H1 (cell line): ENCODE measurements around the gene NOLC1. TPM values are rescaled to one million over a fixed set of nuclear protein-coding genes. Genes with fewer than 3 reads are reported as not detected.

Experiments
- CTCF ChIA-PET: fragments of 300-600 bp; sonication (Branson Sonifier 250); formaldehyde crosslinking; loops from one replicate; lab custom pipeline; 2021; ENCODE audit not compliant: partially characterized antibody; lab: Charles Lee
- POLR2A ChIA-PET: fragments of 300-600 bp; sonication (Branson Sonifier 250); formaldehyde crosslinking; loops from one replicate; lab custom pipeline; 2021; ENCODE audit warnings: inconsistent platforms; ENCODE audit not compliant: partially characterized antibody; lab: Charles Lee
- DNase-seq, 2 experiments: peaks; one replicate each; pipeline versions ENCODE4 v3.0.0 to v3.0.0-alpha.2; 2010 to 2022; ENCODE audit warnings: low spot score in 2 of 2, low read depth in 1 of 2, mixed read lengths in 1 of 2
- FAIRE-seq: peaks from 2 replicates; lab custom pipeline; 2011; peaks lifted over from hg19 to GRCh38; lab: Jason Lieb, UNC
- H2AFZ ChIP-seq: 2 replicates; pipeline ENCODE4 v1.8.1; 2012; ENCODE audit warnings: low read length, inconsistent platforms
- H2AK5ac ChIP-seq: 2 replicates; pipeline ENCODE4 v1.6.1; 2013; ENCODE audit warnings: low read depth, low read length
- H2BK120ac ChIP-seq: replicated peaks from 2 replicates; pipeline ENCODE3; 2013; ENCODE audit warnings: low read depth, low read length, inconsistent platforms
- H2BK12ac ChIP-seq: 2 replicates; pipeline ENCODE4 v1.6.1; 2013; ENCODE audit warnings: low read depth, low read length
- H2BK15ac ChIP-seq: 2 replicates; pipeline ENCODE4 v1.6.1; 2013; ENCODE audit warnings: low read length
- H2BK20ac ChIP-seq: 2 replicates; pipeline ENCODE4 v1.6.1; 2013; ENCODE audit warnings: low read length
- H2BK5ac ChIP-seq: 2 replicates; pipeline ENCODE4 v1.6.1; 2013; ENCODE audit warnings: low read depth, low read length
- H3K14ac ChIP-seq: 2 replicates; pipeline ENCODE4 v1.6.1; 2013; ENCODE audit warnings: inconsistent platforms; ENCODE audit not compliant: insufficient read length
- H3K18ac ChIP-seq: 2 replicates; pipeline ENCODE4 v1.6.1; 2013; ENCODE audit warnings: low read length; ENCODE audit errors: extremely low read depth
- H3K23ac ChIP-seq: 2 replicates; pipeline ENCODE4 v1.6.1; 2013; ENCODE audit warnings: inconsistent platforms; ENCODE audit not compliant: insufficient read length
- H3K23me2 ChIP-seq: 2 replicates; pipeline ENCODE4 v1.6.1; 2013; ENCODE audit warnings: low read depth, low read length
- H3K27ac ChIP-seq: 2 replicates; pipeline ENCODE4 v1.6.1; 2011; ENCODE audit warnings: low read depth, low read length, inconsistent platforms
- H3K27me3 ChIP-seq, 4 experiments: replicated peaks in 1 of 4; 1 replicate in 1 of 4; 2 replicates in 3 of 4; pipeline versions ENCODE4 v1.6.1 to v1.8.1; 2011 to 2013; ENCODE audit warnings: low read length in 3 of 4, mild to moderate bottlenecking in 3 of 4, inconsistent platforms in 2 of 4, mixed read lengths in 2 of 4, moderate library complexity in 1 of 4; ENCODE audit not compliant: control insufficient read depth in 3 of 4, insufficient read depth in 3 of 4; ENCODE audit errors: extremely low read depth in 1 of 4
- H3K36me3 ChIP-seq, 4 experiments: 2 replicates each; pipeline versions ENCODE4 v1.6.1 to v1.8.1; 2011 to 2013; ENCODE audit warnings: mild to moderate bottlenecking in 4 of 4, low read length in 3 of 4, moderate library complexity in 2 of 4, control low read depth in 1 of 4, inconsistent platforms in 1 of 4; ENCODE audit not compliant: insufficient read depth in 4 of 4, control insufficient read depth in 2 of 4
- H3K4ac ChIP-seq: replicated peaks from 2 replicates; pipeline ENCODE3; 2013; ENCODE audit warnings: low read length, low read depth, mixed read lengths, inconsistent platforms; ENCODE audit not compliant: insufficient read length
- H3K4me1 ChIP-seq, 4 experiments: replicated peaks in 1 of 4; 1 replicate in 1 of 4; 2 replicates in 3 of 4; pipeline versions ENCODE4 v1.6.1 to v1.8.1; 2011 to 2013; ENCODE audit warnings: low read length in 3 of 4, inconsistent platforms in 2 of 4, mixed read lengths in 1 of 4; ENCODE audit not compliant: insufficient read depth in 4 of 4, control insufficient read depth in 3 of 4
- H3K4me2 ChIP-seq, 2 experiments: 2 replicates each; pipeline versions ENCODE4 v1.6.1 to v1.8.1; 2011 to 2013; ENCODE audit warnings: low read depth in 2 of 2, low read length in 2 of 2, control low read depth in 1 of 2, inconsistent platforms in 1 of 2, mild to moderate bottlenecking in 1 of 2; ENCODE audit not compliant: insufficient read depth in 1 of 2
- H3K4me3 ChIP-seq, 4 experiments: fragments of 200-600, 300-600 bp in 1 of 4; sonication (generic), shearing (Covaris generic), sonication (Bioruptor Twin) in 1 of 4; 2 replicates each; pipeline versions ENCODE4 v1.5.1 to v1.8.1; 2011 to 2016; ENCODE audit warnings: low read length in 4 of 4, low read depth in 3 of 4, control low read depth in 2 of 4, inconsistent platforms in 2 of 4, mild to moderate bottlenecking in 2 of 4, mixed read lengths in 1 of 4, moderate library complexity in 1 of 4; ENCODE audit not compliant: insufficient read depth in 2 of 4; ENCODE audit errors: extremely low read depth in 1 of 4
- H3K56ac ChIP-seq: replicated peaks from 2 replicates; pipeline ENCODE3; 2013; ENCODE audit warnings: low read depth, mild to moderate bottlenecking, mixed read lengths, low read length, inconsistent platforms; ENCODE audit not compliant: insufficient read length
- H3K79me1 ChIP-seq: 2 replicates; pipeline ENCODE4 v1.6.1; 2013; ENCODE audit warnings: low read depth, low read length, control low read depth
- H3K79me2 ChIP-seq, 2 experiments: 2 replicates each; pipeline versions ENCODE4 v1.6.1 to v1.8.1; 2012 to 2013; ENCODE audit warnings: low read length in 2 of 2, mild to moderate bottlenecking in 2 of 2, inconsistent platforms in 1 of 2; ENCODE audit not compliant: insufficient read depth in 2 of 2, control insufficient read depth in 1 of 2
- H3K9ac ChIP-seq, 4 experiments: replicated peaks in 1 of 4; 1 replicate in 1 of 4; 2 replicates in 3 of 4; pipeline versions ENCODE4 v1.6.1 to v1.8.1; 2011 to 2013; ENCODE audit warnings: low read depth in 3 of 4, low read length in 3 of 4, control low read depth in 2 of 4, mild to moderate bottlenecking in 2 of 4, moderate library complexity in 2 of 4, inconsistent platforms in 1 of 4; ENCODE audit errors: extremely low read depth in 1 of 4
- H3K9me3 ChIP-seq, 2 experiments: 2 replicates each; pipeline versions ENCODE4 v1.6.1 to v1.8.1; 2012 to 2013; ENCODE audit warnings: mild to moderate bottlenecking in 2 of 2, moderate library complexity in 2 of 2, control low read depth in 1 of 2, inconsistent platforms in 1 of 2, low read depth in 1 of 2, low read length in 1 of 2, mixed read lengths in 1 of 2; ENCODE audit not compliant: insufficient read depth in 2 of 2
- H4K20me1 ChIP-seq, 2 experiments: replicated peaks in 1 of 2; 2 replicates each; pipeline versions ENCODE3 to v1.8.1; 2011 to 2013; ENCODE audit warnings: inconsistent platforms in 2 of 2, low read length in 2 of 2, mild to moderate bottlenecking in 1 of 2; ENCODE audit not compliant: insufficient read depth in 2 of 2, control insufficient read depth in 1 of 2
- H4K5ac ChIP-seq: 2 replicates; pipeline ENCODE4 v1.6.1; 2013; ENCODE audit warnings: low read length, low read depth, mixed read lengths, inconsistent platforms; ENCODE audit not compliant: insufficient read length
- H4K8ac ChIP-seq: 2 replicates; pipeline ENCODE4 v1.8.0; 2013; ENCODE audit warnings: mild to moderate bottlenecking, moderate library complexity, low read length, inconsistent platforms; ENCODE audit not compliant: insufficient read depth; ENCODE audit errors: extremely low read depth
- H4K91ac ChIP-seq: replicated peaks from 2 replicates; pipeline ENCODE3; 2013; ENCODE audit warnings: low read length, mixed read lengths, inconsistent platforms; ENCODE audit not compliant: insufficient read length
- EP300 ChIP-seq, 2 experiments: IDR thresholded peaks; 1 replicate in 1 of 2; 2 replicates in 1 of 2; pipeline ENCODE4 v1.6.1; 2011 to 2012; ENCODE audit warnings: low read depth in 2 of 2, low read length in 2 of 2, mild to moderate bottlenecking in 2 of 2, borderline replicate concordance in 1 of 2, inconsistent platforms in 1 of 2, moderate library complexity in 1 of 2
- NRF1 ChIP-seq: IDR thresholded peaks from 2 replicates; pipeline ENCODE4 v1.6.1; 2011; ENCODE audit warnings: mild to moderate bottlenecking, low read depth, low read length, improper control_type of control experiment
- POLR2A ChIP-seq, 2 experiments: IDR thresholded peaks; 1 replicate in 1 of 2; 2 replicates in 1 of 2; pipeline ENCODE4 v1.6.1; 2011; ENCODE audit warnings: low read depth in 2 of 2, low read length in 2 of 2, mild to moderate bottlenecking in 2 of 2; ENCODE audit errors: control extremely low read depth in 1 of 2
- SAP30 ChIP-seq: fragments of 300-600 bp; sonication (generic); IDR thresholded peaks from 2 replicates; pipeline ENCODE4 v1.7.1; 2012; ENCODE audit warnings: low read length, moderate library complexity, mild to moderate bottlenecking, inconsistent platforms; ENCODE audit not compliant: insufficient read depth, insufficient replicate concordance
- SP1 ChIP-seq: IDR thresholded peaks from 2 replicates; pipeline ENCODE4 v1.6.1; 2011; ENCODE audit warnings: low read depth, low read length
- SUZ12 ChIP-seq: fragments of 200-600 bp; sonication (generic); IDR thresholded peaks from 2 replicates; pipeline ENCODE4 v1.6.1; 2012; ENCODE audit warnings: mild to moderate bottlenecking, inconsistent platforms, low read length, moderate library complexity, mixed read lengths
- TBP ChIP-seq: IDR thresholded peaks from 2 replicates; pipeline ENCODE4 v1.6.1; 2011; ENCODE audit warnings: low read depth, low read length, improper control_type of control experiment
- WGBS, 2 experiments: shearing (Covaris generic) in 1 of 2; methylation state at CpG; one replicate each; pipeline versions ENCODE4 v1.1.6 to v1.1.7; 2013 to 2015; ENCODE audit warnings: low lambda C conversion rate in 2 of 2, mixed read lengths in 2 of 2, inconsistent platforms in 1 of 2, low coverage in 1 of 2, missing lambda C conversion rate in 1 of 2; ENCODE audit not compliant: insufficient replicate concordance in 2 of 2, insufficient coverage in 1 of 2, insufficient read length in 1 of 2; ENCODE audit errors: extremely low coverage in 1 of 2, missing lambda C conversion rate in 1 of 2; 5-methylcytosine and 5-hydroxymethylcytosine counted together
- polyA plus RNA-seq, 7 experiments: library from polyadenylated mRNA; depleted of rRNA in 3 of 7; stranded (reverse) in 5 of 7; unstranded in 2 of 7; fragments of >200 nt in 5 of 7; fragments of 200-250 nt in 2 of 7; gene quantifications; 1 replicate in 5 of 7; 2 replicates in 1 of 7; 4 replicates in 1 of 7; pipeline versions ENCODE4 v1.2.1 to v1.2.3, GENCODE V29; 2011 to 2013; ENCODE audit warnings: missing spikeins in 2 of 7, mixed read lengths in 2 of 7
- total RNA-seq: library from RNA; stranded (reverse); fragmentation: NEBNext Ultra II Directional; extraction: Animal tissue kit (Norgen Biotek cat#: 25700); gene quantifications from 2 replicates; pipeline ENCODE4 v1.2.1, GENCODE V29; 2021

NOLC1 gene
- total and polyA plus RNA-seq, 2 of the 8 experiments (the other 6 are each of a cell fraction or from before 2014, with no cell fraction given), result 86.3 to 191 TPM

DNA sequence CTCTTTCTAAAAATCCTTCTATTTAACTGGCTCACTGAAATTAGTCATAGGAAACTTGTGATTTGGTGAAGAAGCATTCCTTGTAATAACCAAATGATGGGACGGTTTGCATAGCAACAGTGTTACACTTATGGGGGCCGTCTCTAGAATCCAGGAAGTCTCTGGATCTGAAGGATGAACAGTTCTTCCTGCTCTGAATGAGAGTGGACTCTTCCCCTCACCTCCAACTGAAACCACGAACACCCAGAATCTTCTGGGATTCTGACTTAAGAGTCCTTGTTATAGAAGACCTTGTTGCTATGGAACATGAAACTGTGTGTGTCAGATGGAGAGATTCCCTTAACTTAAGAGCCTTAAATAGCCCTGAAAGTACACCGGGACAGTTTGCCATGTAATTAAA, 23.2 kb downstream of the NOLC1 start:
- no peak overlapping the region for H3K23ac ChIP-seq
- FAIRE-seq (no peak), DNase-seq (no peak)
- WGBS, 2 experiments, result 90% methylated on average over 4 of the region's 4 CpGs; no CpG with 5 or more reads in 1 of the 2 experiments
- H3K27me3 ChIP-seq, result no peaks in the 10 kb centered on the region
- H4K5ac ChIP-seq, result no peak overlapping the region
- H3K27ac ChIP-seq, result no peak overlapping the region
- H3K9ac ChIP-seq, result no peak overlapping the region
- no peaks in the 10 kb centered on the region for H3K23me2 ChIP-seq
- no peaks in the 10 kb centered on the region for H3K79me2 ChIP-seq
- no peak overlapping the region for H2BK5ac ChIP-seq
- H3K9me3 ChIP-seq, result no peaks in the 10 kb centered on the region; a peak in 1 of 4 replicates
- TF ChIP-seq SAP30 (no peak), TBP (no peak), SUZ12 (no peak), SP1 (no peak), POLR2A (IDR thresholded peaks at IDR 0.05; ENCODE audit: control extremely low read depth in 1 of 2, low read depth in 2 of 2, low read length in 2 of 2) (no peak), NRF1 (no peak), EP300 (IDR thresholded peaks at IDR 0.05; ENCODE audit: borderline replicate concordance in 1 of 2, low read depth in 2 of 2, low read length in 2 of 2) (no peak)
- H4K91ac ChIP-seq, result no peak overlapping the region
- ChIA-PET CTCF (interaction anchor here (1.1 to 1.5 kb wide), 3 partner anchors 12 to 247 kb away, joined by 3 to 4 read pairs (median 4); no protein-coding TSS in a partner anchor), POLR2A (interaction anchor here (12.6 kb wide), 1 partner anchor 22 kb away, joined by 217 read pairs; the partner anchor contains the start of gene NOLC1)
- H2BK120ac ChIP-seq, result no peak overlapping the region
- no peak overlapping the region for H3K18ac ChIP-seq
- no peak overlapping the region for H3K56ac ChIP-seq
- no peak overlapping the region for H2AFZ ChIP-seq
- H2BK20ac ChIP-seq, result no peak overlapping the region
- H4K20me1 ChIP-seq, result no peaks in the 10 kb centered on the region
- no peak overlapping the region for H3K4me3 ChIP-seq
- no peak overlapping the region for H3K4ac ChIP-seq
- H2AK5ac ChIP-seq, result no peak overlapping the region
- no peaks in the 10 kb centered on the region for H3K36me3 ChIP-seq
- H3K79me1 ChIP-seq, result no peaks in the 10 kb centered on the region
- H2BK15ac ChIP-seq, result no peak overlapping the region
- H2BK12ac ChIP-seq, result no peak overlapping the region
- H3K4me2 ChIP-seq, result no peak overlapping the region
- H3K4me1 ChIP-seq, result no peaks in the 10 kb centered on the region
- H4K8ac ChIP-seq, result no peak overlapping the region
- no peak overlapping the region for H3K14ac ChIP-seq
